AG04450 (cell line): ENCODE results near the gene IFT57. TPM values are rescaled to one million over a fixed set of nuclear protein-coding genes. Genes with fewer than 3 reads are reported as not detected.

Experiments used
- CTCF ChIA-PET: fragments of 300-600, 350-600 bp; formaldehyde crosslinking; extraction: SDS; loops from one replicate; lab custom pipeline; 2022; ENCODE audit warnings: antibody characterized with exemption, inconsistent platforms; lab: Charles Lee
- POLR2A ChIA-PET: fragments of 350-600 bp; formaldehyde crosslinking; extraction: SDS; loops from one replicate; lab custom pipeline; 2021; ENCODE audit warnings: antibody characterized with exemption, inconsistent platforms; lab: Yijun Ruan, JAX
- DNase-seq: peaks from one replicate; pipeline ENCODE4 v3.0.0-alpha.2; 2011; ENCODE audit warnings: low read depth, low spot score
- H3K27ac ChIP-seq: one replicate; pipeline ENCODE4 v1.5.1; 2012; ENCODE audit warnings: low read depth, low read length, control low read depth
- H3K27me3 ChIP-seq: one replicate; pipeline ENCODE4 v1.6.0; 2012; ENCODE audit warnings: low read length; ENCODE audit not compliant: control insufficient read depth, insufficient read depth
- H3K4me3 ChIP-seq: 2 replicates; pipeline ENCODE4 v1.5.1; 2011; ENCODE audit warnings: mild to moderate bottlenecking, low read depth, low read length, control low read depth
- H3K9me3 ChIP-seq: 2 replicates; pipeline ENCODE4 v1.5.1; 2012; ENCODE audit warnings: low read length; ENCODE audit not compliant: control insufficient read depth, insufficient read depth
- CTCF ChIP-seq: IDR thresholded peaks from 2 replicates; pipeline ENCODE4 v1.5.1; 2011; ENCODE audit warnings: low read depth, low read length, control low read depth, inconsistent platforms
- polyA plus RNA-seq: library from polyadenylated mRNA; depleted of rRNA; stranded (reverse); fragments of >200 nt; gene quantifications from 2 replicates; pipeline ENCODE4 v1.2.3, GENCODE V29; 2011

IFT57 gene
- polyA plus RNA-seq, 1 experiment, result 84.0 TPM

GRCh38 chr3:108228286-108228685, 6.1 kb upstream of the IFT57 start:
- POLR2A ChIA-PET, result no interaction called here
- Histone ChIP-seq H3K9me3 (no peaks in the 10 kb centered on the region), H3K27me3 (no peaks in the 10 kb centered on the region), H3K27ac (no peak overlapping the region), H3K4me3 (no peak overlapping the region)
- TF ChIP-seq CTCF, result no peak
- CTCF ChIA-PET, result interaction anchor here (1.4 kb wide), 1 partner anchor 301 kb away, joined by 3 read pairs; no protein-coding TSS in a partner anchor
- no peak for DNase-seq

GRCh38 chr3:108227131-108227530, 4.9 kb upstream of the IFT57 start:
- no peak for TF ChIP-seq CTCF
- Histone ChIP-seq H3K27ac (no peak overlapping the region), H3K27me3 (no peaks in the 10 kb centered on the region), H3K9me3 (no peaks in the 10 kb centered on the region), H3K4me3 (no peak overlapping the region)
- ChIA-PET POLR2A (no interaction called here), CTCF (no interaction called here)
- DNase-seq, result no peak

- ChIA-PET CTCF (interaction anchor here (2.7 kb wide), 1 partner anchor 298 kb away, joined by 15 read pairs; no protein-coding TSS in a partner anchor), POLR2A (no interaction called here)
- no peaks in the 10 kb centered on the region for H3K27me3 ChIP-seq
Measured at GRCh38 chr3:108225221-108225620, 3.0 kb upstream of the IFT57 start.

DNA sequence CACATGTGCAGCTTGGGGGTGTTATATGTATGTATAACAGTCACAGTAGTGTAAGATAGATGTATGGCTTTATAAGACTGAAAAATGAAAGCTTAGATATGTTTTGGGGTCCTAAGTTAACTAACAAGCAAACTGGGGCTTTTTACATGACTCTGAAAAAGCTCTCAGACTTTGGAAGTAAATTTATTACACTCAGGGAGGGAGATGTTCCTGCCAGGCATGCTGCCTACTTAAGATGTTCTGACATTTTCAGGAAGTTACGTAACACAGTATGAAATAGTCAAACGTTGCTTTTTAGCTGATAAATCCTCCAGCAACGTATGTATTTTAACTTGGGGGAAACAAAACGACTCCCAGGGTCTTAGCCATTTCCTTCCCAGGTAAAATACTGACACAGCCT, 1.7 kb upstream of the IFT57 start:
- TF ChIP-seq CTCF, result no peak
- ChIA-PET POLR2A (interaction anchor here (0.6 kb wide), 1 partner anchor 186 kb away, joined by 7 read pairs; no protein-coding TSS in a partner anchor), CTCF (interaction anchor here (0.6 to 2.8 kb wide), 7 partner anchors 103 to 296 kb away, joined by 3 to 15 read pairs (median 6); no protein-coding TSS in a partner anchor)
- Histone ChIP-seq H3K9me3 (no peaks in the 10 kb centered on the region), H3K4me3 (no peak overlapping the region), H3K27ac (no peak overlapping the region), H3K27me3 (no peaks in the 10 kb centered on the region)
- DNase-seq, result no peak

More at GRCh38 chr3:108225221-108225620, 3.0 kb upstream of the IFT57 start:
- no peak for TF ChIP-seq CTCF
- H3K9me3 ChIP-seq, result no peaks in the 10 kb centered on the region
- DNase-seq, result no peak
- H3K27ac ChIP-seq, result no peak overlapping the region
- H3K4me3 ChIP-seq, result no peak overlapping the region

- Histone ChIP-seq H3K9me3 (no peaks in the 10 kb centered on the region), H3K27me3 (no peaks in the 10 kb centered on the region), H3K27ac (no peak overlapping the region), H3K4me3 (peak overlapping the region; percentile 77)
- POLR2A ChIA-PET, result interaction anchor here (1.7 kb wide), 1 partner anchor 92 kb away, joined by 5 read pairs; no protein-coding TSS in a partner anchor
- TF ChIP-seq CTCF, result no peak
- CTCF ChIA-PET, result interaction anchor here (0.6 to 2.8 kb wide), 7 partner anchors 69 to 295 kb away, joined by 3 to 15 read pairs (median 5); no protein-coding TSS in a partner anchor
- DNase-seq, result no peak
Measured at GRCh38 chr3:108222853-108223565, 785 bp upstream of the IFT57 start.
